BE2C (cell line): ENCODE results near the gene SIT1.

Experiments used
- DNase-seq: peaks from one replicate; pipeline ENCODE4 v3.0.0-alpha.2; 2020
- H3K27me3 ChIP-seq: fragments of 250-450 bp; sonication (Bioruptor Pico); 2 replicates; pipeline ENCODE4 v1.5.1; 2020; ENCODE audit warnings: mild to moderate bottlenecking
- H3K36me3 ChIP-seq: fragments of 250-450 bp; sonication (Bioruptor Pico); 2 replicates; pipeline ENCODE4 v1.5.1; 2020; ENCODE audit warnings: mild to moderate bottlenecking
- H3K4me1 ChIP-seq: fragments of 250-450 bp; sonication (Bioruptor Pico); 2 replicates; pipeline ENCODE4 v1.5.1; 2020
- H3K4me3 ChIP-seq: 2 replicates; pipeline ENCODE4 v1.5.1; 2011; ENCODE audit warnings: low read depth, low read length
- H3K9me3 ChIP-seq: fragments of 250-450 bp; sonication (Bioruptor Pico); 2 replicates; pipeline ENCODE4 v1.5.1; 2020
- CTCF ChIP-seq: IDR thresholded peaks from 2 replicates; pipeline ENCODE4 v1.5.1; 2012; ENCODE audit warnings: mild to moderate bottlenecking, low read depth, low read length

The SIT1 gene

GRCh38 chr9:35659340-35659739 is 8.6 kb upstream of the SIT1 start:
- 0 out of 2 replicates have a peak, but pooled peaks cover 3% of the 10 kb centered on the region for H3K4me1 ChIP-seq
- TF ChIP-seq CTCF, result no peak
- DNase-seq, result no peak
- peaks cover 4% of the 10 kb centered on the region for H3K36me3 ChIP-seq
- H3K27me3 ChIP-seq, result no peaks in the 10 kb centered on the region
- H3K9me3 ChIP-seq, result no peaks in the 10 kb centered on the region
- peak overlapping the region; percentile 72 for H3K4me3 ChIP-seq

DNA sequence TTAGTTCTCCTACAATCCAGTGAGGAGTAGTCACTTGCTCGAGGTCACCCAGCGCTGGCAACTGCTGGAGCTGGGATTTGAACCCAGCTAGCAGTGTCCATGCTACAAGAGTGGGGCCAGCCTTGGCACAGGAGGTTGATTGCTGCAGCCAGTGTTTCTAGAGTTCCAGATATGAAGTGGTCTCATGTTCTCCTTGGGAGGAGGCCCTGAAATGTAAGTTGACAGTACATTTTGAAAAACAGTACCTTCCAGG is 8.2 kb upstream of the SIT1 start:
- Histone ChIP-seq H3K9me3 (no peaks in the 10 kb centered on the region), H3K4me3 (peak overlapping the region; percentile 72), H3K36me3 (peaks cover 4% of the 10 kb centered on the region), H3K4me1 (0 out of 2 replicates have a peak, but pooled peaks cover 3% of the 10 kb centered on the region), H3K27me3 (no peaks in the 10 kb centered on the region)
- peak; percentile 33 for DNase-seq
- TF ChIP-seq CTCF, result no peak

DNA sequence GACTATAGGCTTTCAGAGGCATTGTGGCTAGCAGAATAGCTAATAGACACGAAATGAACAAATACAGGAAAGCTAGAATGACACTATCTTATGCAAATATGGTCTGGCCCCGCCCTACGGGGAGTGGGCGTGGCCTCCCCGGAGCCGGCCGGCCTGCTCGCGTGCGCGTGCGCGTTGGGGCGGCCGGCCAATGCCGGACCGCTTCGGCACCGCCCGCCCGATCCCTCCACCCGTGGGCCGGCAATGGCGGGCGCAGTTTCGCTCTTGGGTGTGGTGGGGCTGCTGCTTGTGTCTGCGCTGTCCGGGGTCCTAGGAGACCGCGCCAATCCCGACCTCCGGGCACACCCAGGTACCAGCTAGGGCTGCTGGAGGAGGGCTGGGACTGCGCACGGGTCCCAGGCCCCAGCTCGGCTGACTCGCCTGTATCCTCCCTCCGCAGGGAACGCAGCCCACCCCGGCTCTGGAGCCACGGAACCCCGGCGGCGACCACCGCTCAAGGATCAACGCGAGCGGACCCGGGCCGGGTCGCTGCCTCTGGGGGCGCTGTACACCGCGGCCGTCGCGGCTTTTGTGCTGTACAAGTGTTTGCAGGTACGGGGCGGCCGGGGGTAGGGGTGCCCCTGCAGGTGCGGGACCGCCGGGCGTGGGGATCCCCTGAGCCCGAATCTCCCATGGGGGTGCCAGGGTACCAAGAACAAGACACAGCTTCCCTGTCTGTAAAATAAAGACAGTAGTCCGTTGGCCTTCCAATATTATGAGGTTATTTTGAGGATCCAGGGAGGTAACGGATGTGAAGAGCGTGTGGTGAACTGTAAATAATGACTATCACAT is 7.6 kb upstream of the SIT1 start, which contains the start of gene CCDC107:
Gene CCDC107 (plus strand): TSS at position 156 of the 831 bp plus-strand sequence. CDS start 88 bp downstream, at position 244.
- DNase-seq, result peak; percentile 92

GRCh38 chr9:35657546-35658136 is 6.9 kb upstream of the SIT1 start, which contains the start of gene RMRP:
Gene RMRP, minus strand, starts transcription at chr9:35658019.
- Histone ChIP-seq H3K36me3 (peaks cover 4% of the 10 kb centered on the region), H3K27me3 (no peaks in the 10 kb centered on the region), H3K9me3 (no peaks in the 10 kb centered on the region), H3K4me1 (0 out of 2 replicates have a peak, but pooled peaks cover 3% of the 10 kb centered on the region), H3K4me3 (peak within 1 kb of the TSS; percentile 72)
- no peak for TF ChIP-seq CTCF
- peak; percentile 98 for DNase-seq

More for the DNA sequence above, 7.6 kb upstream of the SIT1 start, which contains the start of gene CCDC107:
- H3K36me3 ChIP-seq, result peaks cover 4% of the 10 kb centered on the region
- no peaks in the 10 kb centered on the region for H3K9me3 ChIP-seq
- H3K4me3 ChIP-seq, result peak within 1 kb of the TSS; percentile 72
- peak; percentile 49 for TF ChIP-seq CTCF
- H3K27me3 ChIP-seq, result no peaks in the 10 kb centered on the region
- 0 out of 2 replicates have a peak, but pooled peaks cover 3% of the 10 kb centered on the region for H3K4me1 ChIP-seq

DNA sequence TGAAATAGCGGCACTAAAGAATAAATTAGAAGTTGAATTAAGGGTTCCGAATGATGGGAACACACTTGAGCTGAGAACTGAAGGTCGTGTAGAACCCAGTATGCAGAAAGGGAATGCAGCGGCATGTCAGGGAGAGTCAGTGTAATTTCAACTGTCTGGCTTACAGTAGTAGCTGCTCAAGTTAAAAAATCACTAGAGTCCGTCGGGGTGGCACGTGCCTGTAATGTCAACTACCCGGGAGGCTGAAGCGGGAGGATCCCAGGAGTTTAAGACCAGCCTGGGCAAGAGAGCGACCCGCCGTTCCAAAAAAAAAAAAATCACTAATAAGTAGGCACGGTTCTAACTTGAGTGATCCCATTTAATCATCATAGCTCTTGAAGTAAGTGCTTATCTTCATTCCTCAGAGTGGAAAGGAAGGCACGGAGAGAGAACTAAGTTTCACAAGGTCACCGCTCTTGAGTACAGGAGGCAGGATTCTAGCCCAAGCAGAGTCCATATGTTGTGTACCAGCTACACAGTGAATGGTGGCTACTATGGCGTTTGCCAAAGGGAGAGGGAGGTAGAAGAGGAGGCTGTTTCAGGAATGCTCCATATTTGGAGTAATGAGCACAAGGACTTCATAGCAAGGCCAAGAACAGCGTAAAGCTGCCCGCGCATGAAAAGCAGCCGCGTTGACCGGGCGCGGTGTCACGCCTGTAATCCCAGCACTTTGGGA is 6.3 kb upstream of the SIT1 start:
- peak overlapping the region; percentile 72 for H3K4me3 ChIP-seq
- peaks cover 4% of the 10 kb centered on the region for H3K36me3 ChIP-seq
- H3K9me3 ChIP-seq, result no peaks in the 10 kb centered on the region
- 0 out of 2 replicates have a peak, but pooled peaks cover 3% of the 10 kb centered on the region for H3K4me1 ChIP-seq
- no peak for DNase-seq
- no peaks in the 10 kb centered on the region for H3K27me3 ChIP-seq
- no peak for TF ChIP-seq CTCF
